Stimulated activated CD4-positive, alpha-beta T cell treated with anti-CD3 and anti-CD28 coated beads, Interleukin-4, amount 100 ng/mL, for 4 hours (primary cell): ENCODE data around the gene GPR31.

ENCODE experiments used
- DNase-seq, 2 experiments: peaks; one replicate each; pipeline ENCODE4 v3.0.0-alpha.2; 2020

GPR31 gene

DNA sequence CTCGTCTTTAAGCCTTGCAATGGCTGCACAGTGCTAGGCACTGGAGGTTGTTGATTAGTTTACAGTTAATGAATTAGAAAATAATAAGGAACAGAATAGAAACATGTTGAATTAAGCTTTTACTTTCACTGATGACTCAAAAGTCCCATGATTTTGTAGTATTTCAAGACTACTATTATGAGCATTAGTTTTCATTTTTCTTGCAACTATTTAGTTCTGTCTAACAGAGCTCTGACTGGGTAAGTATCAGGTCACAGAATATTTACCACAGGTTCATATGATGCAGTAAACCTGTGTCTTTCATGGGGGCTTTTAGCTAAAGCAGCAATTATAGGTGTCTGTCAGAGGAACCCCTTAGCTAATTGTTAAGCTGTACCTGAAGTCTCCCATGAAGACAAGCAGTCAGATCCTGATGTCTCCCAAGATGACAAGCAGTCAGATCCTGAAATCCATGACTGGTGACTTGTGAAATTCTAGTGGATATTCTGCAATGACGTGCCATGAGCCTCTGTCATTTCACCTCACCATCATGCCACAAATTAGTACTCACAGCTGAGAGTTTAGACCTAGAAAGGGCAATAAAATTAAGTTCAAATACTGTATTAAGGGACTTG is 8.2 kb upstream of the GPR31 start:
- DNase-seq = no peak

DNA sequence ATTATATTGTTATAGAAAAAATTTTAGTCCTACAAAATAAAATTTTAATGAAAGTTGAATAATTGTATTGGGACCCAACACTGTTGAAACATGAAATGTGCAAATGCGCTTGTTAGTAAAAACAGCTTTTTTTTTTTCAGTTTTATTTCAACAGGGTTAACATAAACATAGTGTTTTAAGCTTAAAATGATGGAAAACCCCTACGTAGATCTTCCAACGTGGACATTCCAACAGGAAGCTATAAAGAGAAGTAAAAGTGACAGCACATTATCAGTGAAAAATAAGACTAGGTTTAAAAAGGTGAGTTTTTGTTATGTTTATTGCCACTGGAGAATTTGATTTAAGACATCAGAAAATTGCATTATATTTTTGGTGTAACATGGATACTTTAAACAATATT is 6.5 kb upstream of the GPR31 start:
- DNase-seq = no peak

- no peak for DNase-seq
These were observed 5.8 kb upstream of the GPR31 start for GRCh38 chr6:167163476-167164011.

DNA sequence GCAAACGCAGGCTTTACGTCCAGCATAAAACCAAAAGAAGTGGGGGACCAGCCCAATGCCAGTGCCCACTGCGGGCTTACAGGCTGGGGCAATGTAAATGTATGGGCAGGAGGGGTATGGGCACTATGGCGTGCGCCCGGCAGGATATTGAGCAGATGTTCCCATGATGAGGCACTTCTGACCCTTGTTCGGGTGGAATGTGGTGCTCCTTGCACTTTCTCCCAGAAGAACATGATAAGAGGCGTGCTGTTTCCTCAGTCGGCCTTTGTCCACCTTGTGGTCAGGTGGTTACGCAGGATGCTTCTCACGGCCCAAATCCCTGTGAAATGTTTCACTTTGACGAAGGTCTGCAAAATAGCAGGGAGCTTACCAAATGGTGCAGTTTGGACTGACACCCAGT is 4.8 kb upstream of the GPR31 start:
- DNase-seq = no peak

DNA sequence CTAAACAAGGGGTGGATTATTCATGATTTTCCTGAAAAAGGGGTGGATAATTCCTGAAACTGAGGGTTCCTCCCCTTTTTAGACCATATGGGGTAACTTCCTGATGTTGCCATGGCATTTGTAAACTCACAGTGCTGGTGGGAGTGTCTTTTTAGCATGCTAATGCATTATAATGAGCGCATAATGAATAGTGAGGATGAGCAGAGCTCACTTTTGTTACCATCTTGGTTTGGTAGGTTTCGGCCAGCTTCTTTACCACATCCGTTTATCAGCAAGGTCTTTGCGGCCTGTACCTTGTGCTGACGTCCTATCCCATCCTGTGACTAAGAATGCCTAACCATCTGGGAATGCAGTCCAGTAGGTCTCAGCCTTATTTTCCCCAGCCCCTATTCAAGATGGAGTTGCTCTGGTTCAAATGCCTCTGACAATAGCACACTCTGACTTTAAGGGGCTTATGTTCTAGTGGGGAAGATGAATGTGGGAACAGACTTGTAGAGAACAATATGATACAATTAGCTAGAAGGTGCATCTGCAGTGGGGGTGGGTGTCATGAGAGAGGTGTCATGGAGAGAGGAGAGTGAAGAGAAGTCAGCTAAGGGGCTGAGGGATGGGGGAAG is 4.2 kb upstream of the GPR31 start:
- no peak for DNase-seq

DNA sequence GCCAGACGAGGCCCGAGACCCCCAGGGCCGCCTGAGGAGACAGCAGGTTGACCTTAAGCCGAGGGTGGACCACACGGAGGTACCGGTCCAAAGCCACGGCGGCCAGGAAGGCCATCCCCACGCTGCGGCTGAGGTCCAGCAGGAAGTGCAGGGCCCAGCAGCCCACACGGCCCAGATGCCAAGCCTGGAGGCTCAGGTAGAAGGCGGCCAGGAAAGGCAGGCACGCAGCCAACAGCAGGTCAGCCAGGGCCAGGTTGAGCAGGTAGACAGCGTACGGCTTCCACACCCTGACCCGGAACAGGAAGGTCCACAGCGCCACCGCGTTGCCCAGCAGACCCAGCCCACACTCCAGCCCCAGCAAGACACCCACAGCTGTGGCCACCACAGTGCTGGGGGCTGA is 366 bp downstream of the GPR31 start:
- no peak for DNase-seq

DNA sequence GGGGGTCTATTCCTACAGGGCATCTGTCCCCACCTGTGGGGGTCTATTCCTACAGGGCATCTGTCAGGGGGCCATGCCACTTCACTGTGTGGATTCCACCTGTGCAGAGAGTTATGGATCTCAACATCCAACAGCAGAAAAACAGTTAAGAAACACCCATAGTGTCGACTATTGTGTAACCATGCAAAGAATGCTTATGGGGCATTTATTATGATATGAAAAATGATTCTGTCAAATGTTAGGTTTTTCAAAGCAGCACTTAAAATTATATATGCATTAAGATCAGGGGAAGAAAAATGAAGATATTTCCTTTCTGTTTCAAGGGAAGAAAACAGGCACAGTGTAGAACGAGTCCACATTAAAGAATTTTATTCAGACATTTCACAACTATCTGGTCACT is 2.9 kb downstream of the GPR31 start:
- no peak for DNase-seq

- DNase-seq = no peak
These were observed 3.5 kb downstream of the GPR31 start for GRCh38 chr6:167154291-167154690.

DNA sequence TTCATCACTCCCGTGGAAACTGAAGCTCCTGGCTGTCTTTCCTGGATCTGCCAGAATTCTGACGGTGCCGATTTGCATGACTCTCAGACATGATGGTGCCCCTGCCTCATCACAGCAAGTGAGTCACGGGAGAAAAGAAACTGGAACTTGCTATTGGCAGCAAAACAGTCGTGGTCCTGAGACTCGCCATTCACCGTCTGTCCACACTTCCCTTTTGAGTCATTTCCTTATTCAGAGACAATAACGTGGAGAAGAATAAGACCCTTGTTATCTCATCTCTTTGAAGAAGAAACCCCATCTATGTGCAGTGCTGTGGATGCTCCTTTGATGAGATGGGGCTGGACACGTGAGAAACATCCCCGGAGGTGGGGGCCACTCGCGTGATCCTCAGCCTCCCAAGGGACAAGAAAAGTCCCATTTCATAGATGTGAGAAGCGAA is 4.2 kb downstream of the GPR31 start:
- DNase-seq = no peak

DNA sequence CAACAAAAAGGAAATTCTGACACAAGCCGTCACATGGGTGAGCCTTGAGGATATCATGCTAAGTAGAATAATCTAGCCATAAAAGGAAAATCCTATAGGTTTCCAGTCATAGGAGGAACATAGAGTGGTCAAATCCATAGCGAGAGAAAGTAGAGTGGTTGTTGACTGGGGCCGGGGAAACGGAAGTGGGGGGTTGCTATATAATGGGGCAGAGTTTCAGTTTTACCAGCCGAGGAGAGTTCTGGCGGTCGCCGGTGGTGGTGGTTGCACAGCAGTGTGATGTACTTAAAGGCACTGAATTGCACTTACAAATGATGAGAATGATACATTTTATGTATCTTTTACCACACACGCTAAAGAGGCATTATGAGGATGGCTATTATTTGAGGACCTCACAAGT is 4.9 kb downstream of the GPR31 start:
- DNase-seq = no peak

- no peak for DNase-seq
These were observed 6.1 kb downstream of the GPR31 start for GRCh38 chr6:167151648-167152047.

DNA sequence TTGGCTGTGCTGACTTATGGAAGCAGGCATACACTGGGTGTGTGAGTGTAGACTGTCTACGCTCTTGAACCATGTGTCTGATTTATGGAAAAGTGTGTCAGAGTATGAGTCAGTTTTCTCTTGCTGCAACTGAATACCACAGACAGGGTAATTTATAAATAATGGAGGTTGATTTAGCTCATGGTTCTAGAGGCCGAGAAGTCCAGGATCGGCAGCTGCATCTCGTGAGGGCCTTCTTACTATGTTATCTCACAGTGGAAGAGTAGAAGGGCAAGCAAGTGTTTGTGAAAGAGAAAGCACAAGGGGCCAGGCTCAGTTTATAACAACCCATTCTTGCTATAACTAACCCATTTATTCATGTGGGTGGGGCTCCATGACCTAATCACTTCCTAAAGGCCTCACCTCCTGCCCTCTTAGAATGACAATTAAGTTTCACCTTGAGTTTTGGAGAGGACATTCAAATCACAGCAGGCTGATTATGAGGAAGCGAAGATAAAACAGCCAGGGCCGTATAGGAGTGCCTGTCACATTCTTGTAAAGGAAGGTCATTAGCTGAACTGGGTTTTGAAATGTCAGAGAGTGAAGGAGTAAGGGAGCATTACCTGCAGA is 6.7 kb downstream of the GPR31 start:
- DNase-seq = no peak

- DNase-seq = no peak
These were observed 8.8 kb downstream of the GPR31 start for GRCh38 chr6:167148997-167149396.

DNA sequence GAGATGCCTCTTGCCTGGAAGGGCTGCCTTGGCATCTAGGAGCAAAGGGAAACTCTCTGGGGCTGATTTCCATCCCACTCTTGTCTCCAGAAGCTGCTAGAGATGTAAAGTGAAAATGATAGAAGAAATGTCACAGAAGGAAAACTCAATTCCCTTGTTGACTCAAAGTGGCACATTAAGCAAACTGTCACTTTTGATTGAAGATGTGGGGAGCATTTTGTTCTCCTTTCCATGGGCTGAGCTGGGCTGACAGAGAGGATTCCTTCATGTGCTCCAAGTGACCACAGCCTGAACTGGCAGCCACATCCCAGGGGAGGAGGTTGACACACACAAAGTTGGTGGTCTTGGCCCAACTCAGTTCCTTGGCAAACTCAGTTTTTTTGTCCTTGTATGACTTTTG is 9.8 kb downstream of the GPR31 start:
- no peak for DNase-seq

DNA sequence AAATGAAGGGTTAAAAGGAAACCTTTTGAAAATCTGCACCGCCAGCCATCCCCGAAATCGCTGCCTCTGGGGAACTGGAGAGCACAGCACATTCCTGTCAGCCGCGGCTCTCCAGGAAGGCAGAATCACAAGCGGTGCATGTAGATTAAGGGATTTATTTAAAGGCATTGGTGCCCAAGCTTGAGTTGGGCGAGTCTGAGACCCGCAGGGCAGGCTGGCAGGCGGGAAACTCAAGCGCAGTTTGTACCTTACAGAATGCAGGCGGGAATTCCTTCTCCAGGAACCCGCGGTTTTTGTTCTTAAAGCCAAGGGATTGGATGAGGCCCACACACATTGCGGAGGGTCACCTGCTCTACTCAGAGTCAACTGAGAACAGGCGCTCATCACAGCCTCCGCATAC is 10.8 kb downstream of the GPR31 start:
- no peak for DNase-seq

GRCh38 chr6:167146135-167146534 is 11.6 kb downstream of the GPR31 start:
- no peak for DNase-seq

DNA sequence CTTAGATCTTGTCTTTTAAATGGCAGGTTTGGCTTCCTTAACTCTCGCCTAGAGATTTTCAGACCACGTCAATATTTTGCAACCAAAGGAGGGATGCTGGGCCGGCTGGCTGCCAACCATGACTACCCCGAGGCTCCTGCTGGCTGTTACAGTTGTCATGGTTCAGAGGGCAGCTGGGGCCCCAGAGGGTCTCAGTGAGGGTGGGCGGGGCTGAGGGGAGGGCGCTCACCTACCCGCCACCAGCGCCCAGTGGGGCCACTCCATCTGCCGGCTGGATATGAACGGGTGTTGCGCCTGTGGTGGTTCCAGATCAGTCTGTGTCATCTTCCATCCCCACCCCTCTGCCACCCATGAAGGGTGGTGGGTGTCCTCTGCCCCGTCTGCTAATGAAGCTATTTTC is 12.3 kb downstream of the GPR31 start:
- no peak for DNase-seq

- no peak for DNase-seq
These were observed 14.7 kb downstream of the GPR31 start for GRCh38 chr6:167143041-167143440.

- no peak for DNase-seq
These were observed 15.4 kb downstream of the GPR31 start for GRCh38 chr6:167142433-167142761.

- peak in 1 of 2 experiments; percentile 58 for DNase-seq
These were observed 15.9 kb downstream of the GPR31 start for GRCh38 chr6:167141667-167142432.

DNA sequence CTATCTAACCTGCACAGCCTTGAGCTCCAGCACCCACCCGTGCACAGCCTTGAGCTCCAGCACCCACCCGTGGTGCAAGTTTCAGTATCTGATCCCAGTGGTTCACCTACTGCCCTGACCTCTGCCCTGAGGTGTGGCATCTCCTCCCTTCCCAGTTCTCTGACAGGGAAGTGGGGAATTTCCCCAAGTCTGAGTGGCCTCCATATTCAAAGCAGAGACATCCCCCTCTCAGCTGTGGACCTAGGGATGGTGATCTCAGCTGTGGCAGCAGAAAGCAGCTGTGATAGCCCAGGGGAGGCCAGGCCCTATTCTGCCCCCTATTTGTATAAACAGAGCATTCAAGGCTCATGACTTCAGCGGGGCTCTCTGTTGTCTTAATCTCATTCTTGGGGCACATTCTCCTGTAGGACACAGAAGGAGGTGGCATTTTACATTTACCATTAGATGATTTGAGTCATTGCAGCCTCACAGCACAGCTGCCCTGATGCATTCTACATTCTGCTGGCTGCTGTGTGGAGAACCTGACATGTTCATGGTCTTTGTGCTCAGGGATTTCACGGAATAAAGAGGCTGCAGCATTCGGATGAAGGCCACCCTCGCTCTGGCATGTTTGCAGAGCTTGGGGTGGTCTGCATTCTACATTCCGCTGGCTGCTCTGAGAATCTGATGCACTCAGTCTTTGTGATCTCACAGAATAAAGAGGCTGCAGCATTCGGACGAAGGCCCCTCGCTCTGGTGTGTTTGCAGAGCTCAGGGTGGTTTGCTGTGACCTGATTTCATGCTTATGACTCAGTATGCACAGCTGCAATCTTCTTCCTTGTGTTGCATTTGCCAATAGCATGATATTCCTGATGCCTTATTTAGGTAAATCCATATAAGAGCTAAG is 16.9 kb downstream of the GPR31 start:
- no peak for DNase-seq

DNA sequence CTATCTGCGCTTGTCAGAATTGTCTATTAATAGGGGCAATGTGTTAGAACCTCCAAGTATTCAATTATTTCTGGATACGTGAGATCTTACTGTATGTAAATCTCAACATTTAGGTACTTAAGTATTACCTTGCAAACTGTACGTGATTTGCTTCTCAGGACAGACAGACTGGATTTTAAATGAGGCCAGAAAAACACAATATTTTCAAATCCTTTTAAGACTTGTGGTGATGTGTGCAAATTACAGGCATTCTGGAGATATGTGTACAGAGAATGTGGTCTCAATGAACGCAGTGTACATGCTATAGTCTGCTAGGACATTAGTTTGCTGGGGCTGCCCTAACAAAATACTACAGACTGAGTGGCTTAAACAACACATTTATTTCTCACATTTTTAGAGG is 18.0 kb downstream of the GPR31 start:
- DNase-seq = no peak

DNA sequence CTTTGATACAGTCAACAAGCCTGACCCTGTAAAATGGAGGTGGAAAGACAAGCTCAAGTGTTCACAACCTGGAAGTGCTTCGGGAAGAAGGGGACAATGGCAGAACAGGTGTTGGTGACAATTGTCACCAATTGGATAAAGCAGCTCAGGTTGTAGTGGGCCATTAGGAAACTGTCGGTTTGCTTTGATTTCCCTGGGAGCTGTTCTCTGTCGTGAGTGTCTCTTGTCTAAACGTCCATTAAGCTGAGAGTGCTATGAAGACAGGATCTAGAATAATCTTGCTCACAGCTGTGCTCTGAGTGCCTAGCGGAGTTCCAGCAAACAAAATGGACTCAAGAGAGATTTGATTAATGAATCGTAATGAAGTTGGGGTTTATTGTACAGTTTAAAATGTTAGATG is 19.9 kb downstream of the GPR31 start:
- DNase-seq = no peak
